HG03521 (cell line): ENCODE data around the gene ASXL1.
A peak's percentile ranks its signal among the peaks of the same experiment; 100 is the strongest.
"Not testable (repeated sequence)": the region's sequence is repeated elsewhere in the genome, so short reads cannot be mapped to it uniquely, and the experiment has no call there.

Experiments
- ATAC-seq: cut with Tn5 transposase; IDR thresholded peaks from one replicate; pipeline ENCODE4 v1.9.1; 2021; ENCODE audit warnings: mild to moderate bottlenecking, moderate library complexity; ENCODE audit not compliant: unreplicated experiment

The ASXL1 gene

DNA sequence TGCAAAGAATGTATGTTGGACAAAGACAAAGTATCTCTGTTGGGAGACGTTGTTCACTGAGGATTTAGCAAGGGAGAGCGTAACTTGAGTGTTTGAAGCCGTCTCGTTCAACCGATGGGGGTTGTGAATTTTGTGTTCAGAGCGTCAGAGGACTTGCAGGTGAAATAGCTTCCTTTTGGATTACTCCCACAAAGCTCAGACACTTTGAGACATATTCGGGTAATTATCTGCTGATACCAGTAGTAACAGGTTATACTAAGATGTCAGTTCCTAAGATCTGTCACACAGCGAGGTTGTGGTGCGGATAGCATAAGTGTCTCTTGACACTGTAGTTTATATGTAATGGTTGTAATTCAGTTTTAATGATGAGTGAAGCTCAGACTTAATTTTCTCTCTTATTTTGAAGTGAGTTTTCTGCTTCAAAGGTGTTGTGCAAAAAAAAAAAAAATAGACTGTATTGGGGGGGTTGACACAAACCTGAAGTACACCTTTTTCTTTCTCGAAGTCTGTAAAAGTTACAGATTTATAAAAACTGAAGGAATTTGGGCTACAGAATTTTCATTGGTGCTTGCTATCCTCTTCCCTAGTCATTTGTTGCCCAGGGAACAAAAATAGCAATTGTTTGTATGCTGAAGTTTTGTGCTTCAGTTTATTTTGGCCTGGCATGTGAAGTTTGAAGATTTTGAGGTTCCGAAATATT lies 1.7 kb downstream of the ASXL1 start:
- ATAC-seq, result no peak

DNA sequence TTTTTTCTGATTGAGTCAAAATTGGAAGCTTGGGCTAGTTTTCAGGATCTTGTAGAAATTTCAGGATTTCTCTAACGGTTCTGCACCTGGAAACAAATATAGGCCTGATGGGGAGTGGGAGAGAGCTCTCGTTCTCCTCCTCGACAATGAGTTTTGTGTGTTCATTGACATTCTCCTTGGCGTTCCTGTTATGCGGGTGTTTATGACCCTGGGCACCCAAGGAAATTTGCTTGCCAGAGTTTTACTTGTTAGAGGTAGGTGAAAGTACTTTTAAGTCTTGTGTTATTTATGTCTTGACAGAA lies 2.2 kb downstream of the ASXL1 start:
- ATAC-seq, result no peak

DNA sequence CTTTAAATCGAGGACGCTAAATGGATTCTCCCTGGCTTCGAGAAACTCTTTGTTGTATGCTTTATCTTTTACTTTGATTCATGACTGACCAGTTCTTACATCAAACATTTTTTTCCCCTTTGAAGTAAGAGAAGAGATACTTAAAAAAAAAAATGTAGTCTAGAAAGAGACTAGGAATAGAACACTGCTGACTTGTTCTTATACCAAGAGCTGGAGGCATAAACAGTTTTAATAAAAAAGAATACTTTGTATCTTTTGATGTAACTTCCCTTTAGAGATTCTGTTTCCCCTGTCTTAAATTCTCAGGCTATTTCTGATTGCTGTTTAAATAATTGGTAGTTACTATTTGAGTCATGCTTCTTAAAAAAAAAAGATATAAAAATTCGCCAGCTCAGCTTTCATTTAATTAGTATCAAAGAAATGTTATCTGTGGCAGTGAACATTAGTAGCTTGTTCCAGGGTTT lies 4.8 kb downstream of the ASXL1 start:
- no peak for ATAC-seq

DNA sequence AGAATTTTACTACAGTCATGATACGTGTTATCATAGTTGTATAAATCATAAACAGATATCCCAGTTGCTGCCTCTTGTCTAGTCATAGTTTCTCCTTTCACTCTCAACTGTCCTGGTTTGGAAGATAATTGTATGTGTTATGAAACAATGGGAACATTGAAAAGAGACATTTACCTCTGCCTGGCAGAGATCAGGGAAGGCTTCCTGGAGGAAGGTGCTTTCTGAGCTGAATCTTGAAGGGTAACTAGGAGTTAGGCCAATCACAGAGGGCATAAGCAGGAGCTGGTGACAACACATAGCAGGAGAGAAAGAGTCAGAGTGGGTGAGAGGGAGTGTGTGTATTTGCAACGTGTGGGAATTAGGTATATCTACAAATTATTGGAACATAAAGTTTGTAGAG lies 5.4 kb downstream of the ASXL1 start:
- ATAC-seq, result no peak

DNA sequence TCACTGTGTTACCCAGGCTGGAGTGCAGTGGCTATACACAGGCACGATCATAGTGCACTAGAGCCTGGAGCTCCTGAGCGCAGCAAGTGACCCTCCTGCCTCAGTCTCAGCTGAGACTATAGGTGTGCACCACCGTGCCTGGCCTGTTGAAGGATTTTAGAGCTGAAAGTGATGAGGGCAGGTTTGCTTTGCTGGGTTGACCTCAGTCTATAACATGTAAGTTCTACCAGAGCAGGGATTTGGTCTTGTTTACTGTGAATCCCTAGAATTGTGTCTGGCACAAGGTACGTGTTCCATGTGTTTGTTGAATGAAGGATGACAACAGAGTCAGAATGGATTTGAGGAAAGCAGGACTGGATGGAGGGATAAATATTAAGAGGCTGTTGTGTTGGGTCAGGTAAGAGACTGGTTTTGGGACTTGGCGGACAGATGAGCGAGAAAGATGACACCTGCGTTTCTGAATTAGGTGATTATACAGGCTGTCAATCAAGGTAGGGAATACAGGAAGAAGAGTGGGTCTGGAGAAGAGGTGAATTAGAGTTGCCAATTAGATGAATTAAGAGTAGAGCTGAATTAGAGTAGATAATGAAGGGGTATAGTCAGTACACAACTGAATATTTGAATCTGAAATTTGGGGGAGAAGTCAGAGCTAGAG lies 6.5 kb downstream of the ASXL1 start:
- no peak for ATAC-seq

DNA sequence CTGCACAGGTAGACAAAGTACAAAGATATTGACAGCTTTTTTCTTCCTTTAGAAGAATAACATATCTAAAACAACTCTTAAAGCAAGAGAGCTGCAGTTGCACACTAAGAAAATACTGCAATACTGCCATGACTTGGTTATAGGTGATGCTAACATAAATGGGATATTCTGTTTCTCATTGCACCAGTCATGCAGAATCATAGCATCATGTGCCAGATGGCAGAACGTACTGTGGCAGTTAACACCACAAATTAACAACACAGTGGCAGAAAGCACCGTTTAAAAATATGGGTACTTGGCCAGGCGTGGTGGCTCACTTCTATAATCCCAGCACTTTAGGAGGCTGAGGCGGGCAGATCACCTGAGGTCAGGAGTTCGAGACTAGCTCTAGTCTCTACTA lies 7.4 kb downstream of the ASXL1 start:
- ATAC-seq, result no peak

DNA sequence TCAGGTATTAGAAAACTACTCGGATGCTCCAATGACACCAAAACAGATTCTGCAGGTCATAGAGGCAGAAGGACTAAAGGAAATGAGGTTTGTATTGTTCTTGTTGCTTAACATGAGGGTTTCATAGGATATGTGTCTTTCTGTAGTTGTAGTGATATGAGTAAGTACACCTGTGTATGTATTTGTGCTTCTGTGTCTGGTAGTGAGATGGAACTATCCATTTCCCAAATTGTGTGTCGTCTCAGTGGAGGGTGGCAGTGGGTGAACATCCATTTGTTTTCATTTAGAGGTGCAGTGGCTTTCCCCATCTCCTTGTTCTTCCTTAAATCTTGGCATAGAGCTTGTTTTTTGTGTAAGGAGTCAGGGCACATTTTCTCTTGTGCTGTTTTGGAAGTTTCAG lies 8.2 kb downstream of the ASXL1 start:
- peak; percentile 43 for ATAC-seq

DNA sequence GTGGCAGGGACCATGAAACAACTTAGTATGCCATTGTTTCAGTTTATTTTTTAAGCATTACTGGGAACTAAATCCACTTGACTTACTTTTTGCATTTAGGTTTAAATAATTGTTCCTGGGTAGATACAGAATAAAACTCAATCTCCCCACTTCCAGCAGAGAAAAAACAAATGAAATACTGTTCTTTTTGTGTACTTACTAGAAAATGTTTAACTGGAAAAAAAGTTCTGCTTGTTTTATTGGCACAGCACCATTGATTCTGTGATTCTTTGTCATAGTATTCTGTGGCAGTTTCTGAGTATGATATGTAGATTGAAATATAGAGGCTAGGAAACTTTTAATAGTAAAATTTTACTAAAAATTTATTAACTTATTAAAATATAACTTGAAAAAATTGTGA lies 10.2 kb downstream of the ASXL1 start:
- ATAC-seq, result no peak

DNA sequence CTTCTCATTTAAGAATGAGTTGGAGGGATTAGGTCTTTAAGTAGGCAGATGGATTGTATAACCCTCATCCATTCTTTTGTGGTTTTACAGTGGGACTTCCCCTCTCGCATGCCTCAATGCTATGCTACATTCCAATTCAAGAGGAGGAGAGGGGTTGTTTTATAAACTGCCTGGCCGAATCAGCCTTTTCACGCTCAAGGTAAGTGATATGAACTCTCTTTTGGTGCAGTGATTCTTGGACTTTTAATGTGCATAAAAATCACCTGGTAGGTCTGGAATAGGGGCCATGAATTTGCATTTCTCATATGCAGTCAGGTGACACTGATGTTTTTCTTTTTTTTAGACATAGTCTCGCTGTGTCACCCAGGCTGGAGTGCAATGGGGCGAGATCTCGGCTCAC lies 10.8 kb downstream of the ASXL1 start:
- no peak for ATAC-seq

DNA sequence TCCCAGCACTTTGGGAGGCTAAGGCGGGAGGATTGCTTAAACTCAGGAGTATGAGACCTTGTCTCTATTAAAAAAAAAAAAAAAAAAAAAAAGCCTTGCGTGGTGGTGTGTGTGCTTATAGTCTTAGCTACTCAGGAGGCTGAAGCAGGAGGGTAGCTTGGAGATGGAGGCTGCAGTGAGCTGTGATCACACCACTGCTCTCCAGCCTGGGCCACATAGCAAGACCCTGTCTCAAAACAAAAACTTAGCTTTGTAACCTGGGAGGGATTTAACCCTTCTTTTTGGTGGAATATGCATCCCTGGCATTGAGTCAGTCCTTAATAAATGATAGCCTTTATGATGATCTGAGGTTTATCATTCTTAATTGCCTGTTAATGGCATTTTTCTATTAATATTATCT lies 12.8 kb downstream of the ASXL1 start:
- ATAC-seq, result no peak

DNA sequence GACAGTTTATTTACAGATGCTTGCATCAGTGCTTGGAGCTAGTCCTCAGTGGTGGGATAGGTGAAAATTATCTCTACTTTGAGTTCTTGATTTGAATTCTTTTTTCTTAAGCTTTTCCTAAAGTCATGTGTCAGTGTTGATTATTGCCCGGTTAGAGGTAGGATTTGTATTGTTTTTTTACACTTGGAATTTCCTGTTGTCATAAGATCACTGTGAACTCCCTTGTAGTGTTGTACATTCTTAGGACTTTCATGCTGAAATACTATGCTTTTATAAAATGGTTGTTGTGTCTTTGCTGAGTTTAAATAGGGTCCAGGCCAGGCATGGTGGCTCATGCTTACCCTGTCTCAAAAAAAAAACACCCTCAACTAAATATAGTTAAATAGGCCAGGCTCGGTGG lies 20.3 kb downstream of the ASXL1 start:
- ATAC-seq, result no peak

DNA sequence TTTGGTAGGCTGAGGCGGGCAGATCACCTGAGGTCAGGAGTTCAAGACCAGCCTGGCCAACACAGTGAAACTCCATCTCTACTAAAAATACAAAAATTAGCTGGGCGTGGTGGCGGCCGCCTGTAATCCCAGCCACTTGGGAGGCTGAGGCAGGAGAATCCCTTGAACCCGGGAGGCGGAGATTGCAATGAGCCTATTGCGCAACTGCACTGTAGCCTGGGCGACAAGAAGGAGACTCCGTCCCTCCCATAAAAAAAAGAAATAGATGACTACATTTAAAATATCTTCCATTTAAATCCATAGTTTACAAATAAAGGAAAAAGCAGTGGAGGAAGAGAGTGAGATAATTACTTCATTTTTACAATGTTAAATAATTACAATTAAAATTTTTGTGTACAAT lies 21.9 kb downstream of the ASXL1 start:
- not testable (repeated sequence) for ATAC-seq

DNA sequence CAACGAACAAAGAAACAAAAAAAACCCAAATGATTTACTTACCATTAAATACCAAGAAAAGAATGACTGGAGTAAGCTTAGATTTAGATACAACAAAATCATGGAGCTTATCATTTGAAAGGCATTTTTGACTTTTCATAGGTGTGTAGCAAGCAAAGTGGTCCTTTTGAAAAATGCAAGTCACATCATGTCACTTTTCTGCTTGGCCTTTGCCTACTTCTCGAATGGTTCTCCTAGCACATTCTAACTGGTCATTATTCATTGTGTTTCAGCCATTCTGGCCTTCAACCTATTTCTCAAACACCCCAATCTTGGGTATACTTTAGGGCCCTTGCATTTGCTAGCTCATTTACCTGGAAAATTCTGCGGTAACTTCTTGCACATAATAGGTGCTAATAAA lies 22.6 kb downstream of the ASXL1 start:
- ATAC-seq, result no peak

DNA sequence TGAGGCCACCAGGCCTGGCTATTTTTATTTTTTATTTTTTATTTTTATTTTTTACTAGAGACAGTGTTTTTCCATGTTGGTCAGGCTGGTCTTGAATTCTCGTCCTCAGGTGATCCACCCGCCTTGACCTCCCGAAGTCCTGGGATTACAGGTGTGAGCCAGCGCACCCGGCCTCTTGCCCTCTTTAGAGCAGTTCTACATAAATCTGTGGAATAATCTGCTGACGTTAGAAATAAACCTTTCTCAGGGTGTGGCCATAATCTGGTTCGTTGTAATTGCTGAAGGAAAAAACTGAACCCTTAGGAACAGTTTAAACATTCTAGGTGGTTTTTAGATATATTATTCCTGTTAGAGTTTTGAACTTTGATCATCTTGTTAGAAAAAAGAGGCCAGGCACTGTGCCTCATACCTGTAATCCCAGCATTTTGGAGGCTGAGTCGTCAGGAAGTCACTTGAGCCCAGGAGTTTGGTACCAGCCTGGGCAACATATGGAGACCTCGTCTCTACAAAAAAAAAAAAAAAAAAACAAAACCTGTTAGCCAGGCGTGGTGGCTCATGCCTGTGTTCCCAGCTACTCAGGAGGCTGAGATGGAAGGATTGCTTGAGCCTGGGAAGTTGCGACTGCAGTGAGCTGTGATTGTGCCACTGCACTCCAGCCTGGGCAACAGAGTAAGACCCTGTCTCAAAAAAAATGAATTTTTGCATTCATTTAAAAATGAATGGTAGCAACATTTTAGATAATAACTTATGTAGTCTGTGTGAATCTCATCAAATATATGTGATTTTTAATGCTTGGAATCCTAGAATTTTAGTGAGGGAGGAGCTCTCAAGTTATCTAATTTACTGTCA lies 24.2 kb downstream of the ASXL1 start:
- ATAC-seq, result no peak

DNA sequence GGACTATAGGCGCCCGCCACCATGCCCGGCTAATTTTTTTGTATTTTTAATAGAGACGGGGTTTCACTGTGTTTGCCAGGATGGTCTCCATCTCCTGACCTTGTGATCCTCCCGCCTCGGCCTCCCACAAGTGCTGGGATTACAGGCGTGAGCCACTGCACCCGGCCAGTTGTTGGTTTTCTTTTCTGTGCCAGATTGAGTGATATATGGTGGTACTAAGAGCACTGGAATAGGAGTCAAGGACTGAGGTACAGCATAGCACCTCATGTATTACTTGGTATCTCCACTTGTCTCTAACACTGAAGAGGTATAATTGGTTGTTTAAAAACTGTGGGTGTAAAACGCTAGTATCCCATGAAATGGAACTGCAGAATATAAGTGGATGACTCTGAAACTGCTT lies 25.3 kb downstream of the ASXL1 start:
- not testable (repeated sequence) for ATAC-seq

DNA sequence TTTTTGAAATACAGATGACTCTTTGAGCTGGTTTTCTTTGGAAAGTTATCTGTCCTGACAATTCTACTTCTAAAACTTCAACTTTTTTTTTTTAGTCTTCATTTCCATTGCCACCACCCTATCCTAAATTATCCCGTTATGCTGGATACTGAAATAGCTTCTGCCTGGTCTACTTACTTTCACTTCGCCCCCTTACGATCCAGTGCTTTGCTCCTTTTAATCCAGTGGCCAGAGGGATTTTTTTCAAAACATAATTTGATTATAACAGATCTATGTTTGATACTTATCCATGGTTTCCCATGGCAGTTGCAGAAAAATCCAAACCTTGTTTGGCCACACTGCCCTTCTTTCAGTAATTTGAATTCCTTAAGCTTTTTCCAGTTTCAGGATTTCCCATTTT lies 27.4 kb downstream of the ASXL1 start:
- ATAC-seq, result no peak

DNA sequence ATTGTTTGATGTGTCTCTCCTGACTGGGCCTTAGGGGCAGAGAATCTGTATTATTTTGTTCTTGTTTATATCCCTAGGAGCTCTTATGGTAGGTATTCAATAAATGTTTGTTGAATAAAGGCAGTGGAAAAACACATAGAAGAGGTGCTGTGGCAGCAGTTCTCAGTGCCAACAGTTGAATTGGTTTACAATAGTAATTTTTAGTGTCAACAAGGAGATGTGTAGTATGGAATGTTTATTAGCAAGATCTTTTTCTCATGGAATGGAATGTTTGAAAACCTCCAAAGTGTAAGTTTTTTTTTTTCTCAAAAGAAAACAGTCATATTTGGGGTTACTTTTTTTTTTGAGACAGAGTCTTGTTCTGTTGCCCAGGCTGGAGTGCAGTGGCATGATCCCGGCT lies 28.0 kb downstream of the ASXL1 start:
- ATAC-seq, result no peak

DNA sequence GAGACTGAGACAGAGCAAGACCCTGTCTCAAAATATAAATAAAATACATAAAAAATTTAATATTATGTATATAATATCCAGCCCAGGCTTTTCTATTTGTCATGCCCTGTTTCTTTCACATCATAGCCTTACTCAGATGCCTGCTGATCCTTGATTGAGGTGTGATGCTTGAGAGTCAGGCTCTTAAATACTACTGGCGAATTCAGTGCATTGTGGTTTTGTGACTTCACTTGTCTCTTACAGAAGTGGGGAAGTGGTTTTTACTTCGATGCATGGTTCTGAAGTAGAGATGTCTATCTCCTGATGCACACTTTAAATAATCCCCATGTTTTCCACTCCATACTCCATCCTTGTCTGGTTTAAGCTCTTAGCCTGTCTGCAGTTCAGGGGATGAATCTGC lies 29.1 kb downstream of the ASXL1 start:
- ATAC-seq, result no peak

DNA sequence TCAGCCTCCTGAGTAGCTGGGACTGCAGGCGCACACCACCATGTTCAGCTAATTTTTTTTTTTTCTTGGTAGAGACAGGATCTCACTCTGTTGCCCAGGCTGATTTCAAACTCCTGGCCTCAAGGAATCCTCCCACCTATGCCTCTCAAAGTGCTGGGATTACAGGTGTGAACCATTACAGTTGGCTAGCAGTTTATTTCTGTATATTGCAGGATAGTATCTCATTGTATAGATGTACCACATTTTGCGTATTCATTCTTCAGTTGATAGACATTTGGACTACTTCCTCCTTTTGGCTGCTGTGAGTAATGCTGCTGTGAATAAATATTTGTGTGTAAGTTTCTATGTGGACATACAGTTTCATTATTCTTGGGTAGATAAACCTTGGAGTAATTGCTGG lies 32.9 kb downstream of the ASXL1 start:
- ATAC-seq, result no peak

DNA sequence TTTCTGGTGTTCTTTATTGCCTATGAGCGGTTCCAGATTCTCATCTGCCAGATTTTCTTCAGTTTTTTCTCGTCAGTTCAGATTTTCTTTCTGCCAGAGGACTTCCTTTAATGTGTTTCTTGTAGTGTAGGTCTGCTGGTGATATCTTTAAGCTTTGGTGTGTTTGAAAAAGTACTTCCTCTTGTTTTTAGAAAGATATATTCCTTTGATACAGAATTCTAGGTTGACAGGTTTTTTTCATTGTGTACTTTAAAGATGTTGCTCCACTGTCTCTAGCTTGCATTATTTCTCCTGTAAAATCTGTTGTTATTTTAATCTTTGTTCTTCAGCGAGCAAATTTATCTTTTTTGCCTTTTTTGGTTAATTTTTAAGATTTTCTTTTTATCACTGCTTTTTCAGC lies 36.9 kb downstream of the ASXL1 start:
- ATAC-seq, result no peak

DNA sequence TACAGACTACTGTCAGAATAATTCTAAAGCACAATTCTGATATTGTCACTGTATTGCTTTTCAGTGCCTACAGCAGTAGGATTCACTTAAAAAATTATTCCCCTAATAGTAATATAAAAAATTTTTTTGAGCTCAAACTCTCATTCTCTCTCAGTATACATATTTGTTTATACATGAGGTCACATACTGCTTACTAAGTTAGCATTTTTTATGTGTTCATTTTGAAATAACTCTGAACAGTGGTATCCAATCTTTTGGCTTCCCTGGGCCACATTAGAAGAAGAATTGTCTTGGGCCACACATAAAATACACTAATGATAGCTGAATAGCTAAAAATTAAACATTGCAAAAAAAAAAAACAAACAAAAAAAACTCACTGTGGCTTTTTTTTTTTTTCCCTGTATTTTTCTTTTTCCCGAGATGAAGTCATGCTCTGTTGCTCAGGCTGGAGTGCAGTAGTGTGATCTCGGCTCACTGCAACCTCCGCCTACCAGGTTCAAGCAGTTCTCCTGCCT lies 38.6 kb downstream of the ASXL1 start:
- no peak for ATAC-seq

DNA sequence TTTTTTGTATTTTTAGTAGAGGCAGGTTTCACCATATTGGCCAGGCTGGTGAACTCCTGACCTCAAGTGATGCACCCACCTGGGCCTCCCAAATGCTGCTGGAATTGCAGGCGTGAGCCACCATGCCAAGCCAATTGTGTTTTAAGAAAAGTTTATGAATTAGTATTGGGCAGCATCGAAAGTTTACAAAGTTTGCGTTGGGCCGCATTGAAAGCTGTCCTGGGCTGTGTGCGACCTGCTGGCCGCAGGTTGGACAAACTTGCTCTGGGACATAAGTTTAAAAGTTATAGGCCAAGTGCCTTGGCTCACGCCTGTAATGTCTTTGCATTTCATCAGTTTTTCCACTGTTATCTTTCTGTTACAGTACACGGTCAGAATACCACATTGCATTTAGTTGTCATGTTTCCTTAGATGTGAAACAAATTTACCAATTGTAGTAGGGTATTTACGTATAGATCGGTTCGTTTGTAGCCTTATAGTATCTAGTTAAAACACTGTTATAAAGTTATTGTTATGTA lies 39.5 kb downstream of the ASXL1 start:
- no peak for ATAC-seq
